Measurements from ENCODE around the gene DNAJC10. TPM values are rescaled to one million over a fixed set of nuclear protein-coding genes. Genes with fewer than 3 reads are reported as not detected.

Gene DNAJC10
- total RNA-seq, 1 donor from 2014 or later: 125 TPM

DNA sequence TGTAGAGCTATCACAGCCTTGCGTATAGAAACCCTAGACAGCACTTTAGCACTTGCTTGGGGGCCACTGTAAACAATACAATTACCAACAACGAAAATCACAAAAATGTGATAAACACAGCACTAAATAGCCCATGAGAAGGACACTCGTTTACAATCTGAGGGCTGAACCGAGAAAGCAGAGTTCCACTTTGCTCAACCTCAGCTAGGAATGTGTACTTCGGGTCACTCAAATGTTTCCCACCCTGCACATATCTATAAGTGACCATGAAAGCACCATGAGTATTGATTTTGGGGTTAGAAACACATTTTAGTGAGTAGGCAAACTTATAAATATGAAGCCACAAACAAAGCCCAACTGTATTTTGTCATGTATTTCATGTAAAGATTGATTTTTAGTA is 88.1 kb downstream of the DNAJC10 start:
- Histone ChIP-seq H3K36me3 (ENCODE audit: control insufficient read depth, insufficient read depth, low read length) (no peaks in the 10 kb centered on the region), H3K4me3 (ENCODE audit: low read depth, low read length) (no peak overlapping the region), H3K27me3 (ENCODE audit: control insufficient read depth, insufficient read depth, low read length) (peaks cover 2% of the 10 kb centered on the region)
- FAIRE-seq (peak; percentile 7), DNase-seq (ENCODE audit: low read depth) (no peak)
- TF ChIP-seq, protein P1, sequence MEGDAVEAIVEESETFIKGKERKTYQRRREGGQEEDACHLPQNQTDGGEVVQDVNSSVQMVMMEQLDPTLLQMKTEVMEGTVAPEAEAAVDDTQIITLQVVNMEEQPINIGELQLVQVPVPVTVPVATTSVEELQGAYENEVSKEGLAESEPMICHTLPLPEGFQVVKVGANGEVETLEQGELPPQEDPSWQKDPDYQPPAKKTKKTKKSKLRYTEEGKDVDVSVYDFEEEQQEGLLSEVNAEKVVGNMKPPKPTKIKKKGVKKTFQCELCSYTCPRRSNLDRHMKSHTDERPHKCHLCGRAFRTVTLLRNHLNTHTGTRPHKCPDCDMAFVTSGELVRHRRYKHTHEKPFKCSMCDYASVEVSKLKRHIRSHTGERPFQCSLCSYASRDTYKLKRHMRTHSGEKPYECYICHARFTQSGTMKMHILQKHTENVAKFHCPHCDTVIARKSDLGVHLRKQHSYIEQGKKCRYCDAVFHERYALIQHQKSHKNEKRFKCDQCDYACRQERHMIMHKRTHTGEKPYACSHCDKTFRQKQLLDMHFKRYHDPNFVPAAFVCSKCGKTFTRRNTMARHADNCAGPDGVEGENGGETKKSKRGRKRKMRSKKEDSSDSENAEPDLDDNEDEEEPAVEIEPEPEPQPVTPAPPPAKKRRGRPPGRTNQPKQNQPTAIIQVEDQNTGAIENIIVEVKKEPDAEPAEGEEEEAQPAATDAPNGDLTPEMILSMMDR (IDR thresholded peaks at IDR 0.05; ENCODE audit: insufficient read depth, low read length, severe bottlenecking): no peak

DNA sequence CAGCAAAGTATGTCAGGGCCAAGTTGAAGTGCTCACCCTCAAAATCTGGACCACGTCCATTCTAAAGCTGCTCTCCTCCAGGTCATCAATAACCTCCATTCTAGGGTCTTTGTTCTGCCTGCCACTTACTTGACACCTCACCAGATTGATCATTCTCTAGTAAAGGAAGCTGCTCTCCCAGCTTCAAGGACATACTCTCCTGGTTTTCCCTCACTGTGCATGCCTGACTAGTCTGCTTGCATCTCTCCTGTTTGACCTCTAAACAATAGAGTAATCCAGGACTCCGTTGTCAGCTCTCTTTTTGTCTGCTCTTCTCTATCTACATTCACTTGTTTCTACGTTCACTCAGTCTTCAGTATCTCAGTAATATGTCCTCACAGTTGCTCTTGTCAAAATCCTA is 91.3 kb downstream of the DNAJC10 start:
- Histone ChIP-seq H3K36me3 (ENCODE audit: control insufficient read depth, insufficient read depth, low read length) (no peaks in the 10 kb centered on the region), H3K27me3 (ENCODE audit: control insufficient read depth, insufficient read depth, low read length) (peaks cover 2% of the 10 kb centered on the region), H3K4me3 (ENCODE audit: low read depth, low read length) (no peak overlapping the region)
- FAIRE-seq (no peak), DNase-seq (ENCODE audit: low read depth) (no peak)
- TF ChIP-seq, protein P1 (IDR thresholded peaks at IDR 0.05; ENCODE audit: insufficient read depth, low read length, severe bottlenecking): no peak

DNA sequence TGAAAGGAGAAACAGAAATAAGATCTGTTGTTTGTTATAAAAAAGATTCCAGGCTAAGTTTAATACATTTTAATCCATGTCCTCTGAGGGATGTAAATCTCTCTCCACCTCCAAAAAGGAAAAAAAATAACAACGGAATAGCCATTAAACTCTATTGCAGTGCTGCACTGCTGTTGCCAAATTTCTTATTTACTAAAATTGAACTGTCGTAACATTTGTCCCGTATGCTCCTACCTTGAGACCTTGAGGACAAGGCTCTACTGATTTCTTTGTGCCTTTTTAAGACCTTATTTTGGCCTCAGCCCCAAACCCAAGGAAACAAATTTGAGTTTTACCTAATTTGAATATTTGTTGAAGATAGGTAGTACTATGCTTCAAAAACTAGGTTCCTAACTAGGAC is 94.0 kb downstream of the DNAJC10 start:
- TF ChIP-seq, protein P1 (IDR thresholded peaks at IDR 0.05; ENCODE audit: insufficient read depth, low read length, severe bottlenecking): no peak

DNA sequence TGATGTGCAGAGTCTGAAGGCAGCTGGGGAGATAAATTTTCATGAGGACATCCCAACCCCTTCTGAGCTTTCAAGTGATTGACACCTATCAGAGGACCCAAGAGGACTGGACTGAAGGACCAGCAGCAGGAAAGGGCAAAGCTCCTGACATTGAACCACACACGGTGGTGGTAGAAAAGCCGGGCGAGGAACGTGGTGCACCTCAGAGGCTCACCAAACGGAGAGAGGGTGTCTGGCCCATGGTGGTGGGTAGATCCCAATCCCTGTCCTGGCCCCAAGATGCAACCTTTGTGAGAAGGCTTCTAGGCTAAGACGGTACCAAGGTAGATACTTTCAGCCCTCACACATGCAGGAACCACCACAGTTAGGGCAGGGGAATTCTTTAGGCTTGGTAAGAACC is 98.3 kb downstream of the DNAJC10 start:
- DNase-seq (ENCODE audit: low read depth) (no peak), FAIRE-seq (no peak)
- Histone ChIP-seq H3K4me3 (ENCODE audit: low read depth, low read length) (no peak overlapping the region), H3K27me3 (ENCODE audit: control insufficient read depth, insufficient read depth, low read length) (peaks cover 1% of the 10 kb centered on the region), H3K36me3 (ENCODE audit: control insufficient read depth, insufficient read depth, low read length) (no peaks in the 10 kb centered on the region)
- TF ChIP-seq, protein P1 (IDR thresholded peaks at IDR 0.05; ENCODE audit: insufficient read depth, low read length, severe bottlenecking): no peak

More for the DNA sequence above, 94.0 kb downstream of the DNAJC10 start:
- no peak for DNase-seq (ENCODE audit: low read depth)
- FAIRE-seq: no peak
- no peak overlapping the region for H3K4me3 ChIP-seq (ENCODE audit: low read depth, low read length)
- H3K27me3 ChIP-seq (ENCODE audit: control insufficient read depth, insufficient read depth, low read length): peaks cover 3% of the 10 kb centered on the region
- no peaks in the 10 kb centered on the region for H3K36me3 ChIP-seq (ENCODE audit: control insufficient read depth, insufficient read depth, low read length)

DNA sequence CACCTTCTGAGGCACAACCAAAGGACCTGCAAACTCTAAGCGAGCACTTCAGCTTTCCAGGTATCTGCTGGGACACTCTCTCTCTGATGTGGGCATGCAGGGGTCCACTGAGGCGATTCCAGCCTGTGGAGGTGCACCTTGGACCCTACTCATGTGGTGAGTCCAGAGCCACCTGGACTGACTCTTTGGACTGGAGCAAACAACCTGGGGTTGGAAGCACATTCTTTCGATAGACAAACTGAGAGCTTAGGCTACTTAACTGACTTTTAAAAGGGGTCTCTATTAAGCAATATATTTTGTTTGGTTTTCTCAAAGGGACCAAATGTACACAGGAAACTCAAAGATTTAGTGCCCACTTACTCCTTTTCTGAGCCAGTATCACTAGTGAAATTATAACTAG is 98.7 kb downstream of the DNAJC10 start:
- peak; percentile 85 for FAIRE-seq

DNA sequence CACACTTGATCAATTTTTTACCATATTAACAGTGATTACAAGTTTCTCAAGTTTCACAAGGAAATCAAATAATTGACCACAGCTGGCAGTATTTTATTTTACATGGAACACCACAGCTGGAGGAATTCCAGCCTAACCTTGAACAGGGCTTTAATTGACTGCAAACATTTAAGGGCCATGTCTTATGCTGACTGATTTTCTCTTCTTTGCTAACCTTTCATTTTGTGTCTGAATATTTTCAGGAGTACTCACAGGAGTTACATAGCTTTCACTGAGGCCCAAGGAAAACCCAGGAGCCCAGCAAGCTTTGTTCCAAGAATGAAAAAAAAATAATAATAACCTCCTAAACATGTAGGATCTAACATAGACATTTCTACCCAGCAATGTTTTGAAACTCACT is 100.8 kb downstream of the DNAJC10 start:
- Histone ChIP-seq H3K36me3 (ENCODE audit: control insufficient read depth, insufficient read depth, low read length) (no peaks in the 10 kb centered on the region), H3K27me3 (ENCODE audit: control insufficient read depth, insufficient read depth, low read length) (peaks cover 1% of the 10 kb centered on the region), H3K4me3 (ENCODE audit: low read depth, low read length) (no peak overlapping the region)
- no peak for DNase-seq (ENCODE audit: low read depth)
- FAIRE-seq: no peak
- TF ChIP-seq, protein P1 (IDR thresholded peaks at IDR 0.05; ENCODE audit: insufficient read depth, low read length, severe bottlenecking): no peak

More for the DNA sequence above, 98.7 kb downstream of the DNAJC10 start:
- Histone ChIP-seq H3K36me3 (ENCODE audit: control insufficient read depth, insufficient read depth, low read length) (no peaks in the 10 kb centered on the region), H3K27me3 (ENCODE audit: control insufficient read depth, insufficient read depth, low read length) (peaks cover 1% of the 10 kb centered on the region), H3K4me3 (ENCODE audit: low read depth, low read length) (no peak overlapping the region)
- no peak for DNase-seq (ENCODE audit: low read depth)
- TF ChIP-seq, protein P1 (IDR thresholded peaks at IDR 0.05; ENCODE audit: insufficient read depth, low read length, severe bottlenecking): no peak

Measured in bronchial epithelial cell (primary cell).